ENCODE measurements around the gene RCC1.
"Not testable (repeated sequence)": the region's sequence is repeated elsewhere in the genome, so short reads cannot be mapped to it uniquely, and the experiment has no call there.

Gene RCC1

GRCh38 chr1:28548318-28548717, 42.5 kb downstream of the RCC1 start:
- H3K4me1 ChIP-seq (ENCODE audit: control insufficient read depth, insufficient read depth, low read length, poor library complexity, severe bottlenecking), result peaks cover 4% of the 10 kb centered on the region
- no peak overlapping the region for H3K4me3 ChIP-seq (ENCODE audit: extremely low read depth, insufficient read depth, low read length, poor library complexity, severe bottlenecking)
- WGBS, 2 experiments (ENCODE audit: insufficient coverage in 2 of 2), result 100% methylated on average over 3 of the region's 3 CpGs; no CpG with 5 or more reads in 1 of the 2 experiments
- H3K27ac ChIP-seq (ENCODE audit: low read depth, low read length, severe bottlenecking), result no peak overlapping the region
- H3K9me3 ChIP-seq (ENCODE audit: control insufficient read depth, low read length), result no peaks in the 10 kb centered on the region
- H3K36me3 ChIP-seq (ENCODE audit: control insufficient read depth, insufficient read depth, low read length), result no peaks in the 10 kb centered on the region

GRCh38 chr1:28551381-28551780, 45.5 kb downstream of the RCC1 start:
- WGBS, 2 experiments (ENCODE audit: insufficient coverage in 2 of 2), result 98 to 100% methylated on average over 1 to 6 of the region's 6 CpGs
- no peak overlapping the region for H3K27ac ChIP-seq (ENCODE audit: low read depth, low read length, severe bottlenecking)

GRCh38 chr1:28552758-28553663, 47.2 kb downstream of the RCC1 start, which contains the start of gene TRNAU1AP:
TSS of gene TRNAU1AP (plus strand) at chr1:28553085. CDS start at chr1:28553111, 26 bp downstream.
- H3K36me3 ChIP-seq (ENCODE audit: control insufficient read depth, insufficient read depth, low read length), result peaks cover 22% of the 10 kb centered on the region
- 0% methylated on average over 54 to 60 of the region's 63 CpGs for WGBS, 2 experiments (ENCODE audit: insufficient coverage in 2 of 2)
- H3K4me1 ChIP-seq (ENCODE audit: control insufficient read depth, insufficient read depth, low read length, poor library complexity, severe bottlenecking), result peaks cover 4% of the 10 kb centered on the region
- no peaks in the 10 kb centered on the region for H3K9me3 ChIP-seq (ENCODE audit: control insufficient read depth, low read length)
- no peak within 1 kb of the TSS for H3K27ac ChIP-seq (ENCODE audit: low read depth, low read length, severe bottlenecking)
- peak within 1 kb of the TSS; percentile 77 for H3K4me3 ChIP-seq (ENCODE audit: extremely low read depth, insufficient read depth, low read length, poor library complexity, severe bottlenecking)

More at GRCh38 chr1:28551381-28551780, 45.5 kb downstream of the RCC1 start:
- Histone ChIP-seq H3K4me3 (ENCODE audit: extremely low read depth, insufficient read depth, low read length, poor library complexity, severe bottlenecking) (no peak overlapping the region), H3K4me1 (ENCODE audit: control insufficient read depth, insufficient read depth, low read length, poor library complexity, severe bottlenecking) (peaks cover 4% of the 10 kb centered on the region), H3K36me3 (ENCODE audit: control insufficient read depth, insufficient read depth, low read length) (peaks cover 12% of the 10 kb centered on the region), H3K9me3 (ENCODE audit: control insufficient read depth, low read length) (no peaks in the 10 kb centered on the region)

- Histone ChIP-seq H3K9me3 (ENCODE audit: control insufficient read depth, low read length) (no peaks in the 10 kb centered on the region), H3K27ac (ENCODE audit: low read depth, low read length, severe bottlenecking) (no peak overlapping the region), H3K4me3 (ENCODE audit: extremely low read depth, insufficient read depth, low read length, poor library complexity, severe bottlenecking) (no peak overlapping the region), H3K36me3 (ENCODE audit: control insufficient read depth, insufficient read depth, low read length) (peaks cover 84% of the 10 kb centered on the region), H3K4me1 (ENCODE audit: control insufficient read depth, insufficient read depth, low read length, poor library complexity, severe bottlenecking) (no peaks in the 10 kb centered on the region)
- 100% methylated on average over 1 of the region's 3 CpGs for WGBS, 2 experiments (ENCODE audit: insufficient coverage in 2 of 2)
Observed at GRCh38 chr1:28560886-28561285, 55.0 kb downstream of the RCC1 start.

DNA sequence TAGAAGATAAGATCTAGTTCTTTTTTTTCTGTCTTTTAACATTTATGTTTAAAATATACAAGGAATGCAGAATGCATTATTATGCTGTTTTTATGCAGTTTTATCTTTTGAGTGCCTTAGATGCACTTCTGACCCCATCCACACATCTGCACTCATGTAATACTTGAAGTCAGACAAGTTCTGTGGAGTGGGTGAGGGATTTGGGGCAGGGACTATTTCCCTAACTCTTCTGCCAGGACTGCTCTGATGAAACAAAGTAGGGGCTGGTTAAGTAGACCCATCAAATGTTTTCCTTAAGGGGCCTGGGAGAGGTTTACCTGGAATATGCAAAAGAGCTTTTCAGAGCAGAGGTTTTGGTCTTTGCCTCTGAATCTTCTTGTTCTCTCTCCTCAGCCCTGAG, 58.5 kb downstream of the RCC1 start:
- Histone ChIP-seq H3K27ac (ENCODE audit: low read depth, low read length, severe bottlenecking) (no peak overlapping the region), H3K4me1 (ENCODE audit: control insufficient read depth, insufficient read depth, low read length, poor library complexity, severe bottlenecking) (no peaks in the 10 kb centered on the region), H3K36me3 (ENCODE audit: control insufficient read depth, insufficient read depth, low read length) (peaks cover 84% of the 10 kb centered on the region), H3K4me3 (ENCODE audit: extremely low read depth, insufficient read depth, low read length, poor library complexity, severe bottlenecking) (no peak overlapping the region), H3K9me3 (ENCODE audit: control insufficient read depth, low read length) (no peaks in the 10 kb centered on the region)

DNA sequence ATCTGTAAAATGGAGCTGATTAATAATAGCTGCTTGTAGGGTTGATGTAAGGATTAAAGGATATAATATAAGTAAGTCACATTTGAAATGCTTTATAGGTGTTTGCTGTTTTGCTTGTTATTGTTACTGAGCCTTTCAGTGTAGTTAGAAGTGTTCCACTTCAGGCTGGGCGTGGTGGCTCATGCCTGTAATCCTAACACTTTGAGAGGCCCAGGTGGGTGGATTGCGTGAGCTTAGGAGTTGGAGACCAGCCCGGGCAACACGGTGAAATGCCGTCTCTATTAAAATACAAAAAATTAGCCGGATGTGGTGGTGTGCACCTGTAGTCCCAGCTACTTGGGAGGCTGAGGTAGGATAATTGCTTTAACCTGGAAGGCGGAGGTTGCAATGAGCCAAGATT, 59.2 kb downstream of the RCC1 start:
- no peak overlapping the region for H3K27ac ChIP-seq (ENCODE audit: low read depth, low read length, severe bottlenecking)
- H3K4me1 ChIP-seq (ENCODE audit: control insufficient read depth, insufficient read depth, low read length, poor library complexity, severe bottlenecking), result no peaks in the 10 kb centered on the region
- peaks cover 79% of the 10 kb centered on the region for H3K36me3 ChIP-seq (ENCODE audit: control insufficient read depth, insufficient read depth, low read length)
- H3K4me3 ChIP-seq (ENCODE audit: extremely low read depth, insufficient read depth, low read length, poor library complexity, severe bottlenecking), result no peak overlapping the region
- no peaks in the 10 kb centered on the region for H3K9me3 ChIP-seq (ENCODE audit: control insufficient read depth, low read length)
- WGBS, 2 experiments (ENCODE audit: insufficient coverage in 2 of 2), result 96 to 98% methylated on average over 7 of the region's 7 CpGs

DNA sequence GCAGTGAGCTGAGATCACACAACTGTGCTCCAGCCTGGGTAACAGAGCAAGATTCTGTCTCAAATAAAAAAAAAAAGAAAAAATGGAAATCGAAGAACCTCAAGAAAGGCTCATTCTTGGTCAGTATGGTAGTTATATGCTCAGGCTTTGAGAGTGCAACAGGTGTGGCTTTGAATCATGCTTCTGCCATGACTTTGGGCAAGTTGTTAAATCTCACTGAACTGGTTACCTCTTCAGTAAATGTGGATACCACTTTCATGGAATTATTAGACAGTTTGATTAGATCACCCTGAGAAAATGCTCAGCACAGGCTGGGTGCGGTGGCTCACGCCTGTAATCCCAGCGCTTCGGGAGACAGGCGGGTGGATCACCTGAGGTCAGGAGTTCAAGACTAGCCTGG, 59.9 kb downstream of the RCC1 start:
- Histone ChIP-seq H3K27ac (ENCODE audit: low read depth, low read length, severe bottlenecking) (no peak overlapping the region), H3K9me3 (ENCODE audit: control insufficient read depth, low read length) (no peaks in the 10 kb centered on the region), H3K4me1 (ENCODE audit: control insufficient read depth, insufficient read depth, low read length, poor library complexity, severe bottlenecking) (no peaks in the 10 kb centered on the region), H3K4me3 (ENCODE audit: extremely low read depth, insufficient read depth, low read length, poor library complexity, severe bottlenecking) (no peak overlapping the region), H3K36me3 (ENCODE audit: control insufficient read depth, insufficient read depth, low read length) (peaks cover 77% of the 10 kb centered on the region)
- WGBS, 2 experiments (ENCODE audit: insufficient coverage in 2 of 2), result 92 to 93% methylated on average over 6 of the region's 6 CpGs

DNA sequence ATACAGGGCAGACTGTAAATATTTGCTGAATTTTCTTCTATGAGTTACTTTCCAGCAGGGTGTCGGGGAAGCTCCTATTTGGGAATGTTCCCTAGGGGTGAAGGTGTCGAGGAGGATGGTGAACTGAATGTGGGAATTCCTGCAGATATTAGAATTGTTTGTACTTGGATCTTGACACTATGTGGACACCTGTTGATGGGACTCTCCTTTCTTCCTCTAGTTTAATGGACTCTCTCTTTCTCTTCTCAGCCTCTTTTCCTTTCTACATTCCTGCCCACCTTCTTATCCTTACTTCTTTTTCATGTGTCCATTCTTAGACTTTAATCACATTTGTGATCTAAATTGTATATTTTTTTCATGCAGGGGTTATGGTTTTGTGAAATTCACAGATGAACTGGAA, 61.1 kb downstream of the RCC1 start:
- Histone ChIP-seq H3K9me3 (ENCODE audit: control insufficient read depth, low read length) (no peaks in the 10 kb centered on the region), H3K27ac (ENCODE audit: low read depth, low read length, severe bottlenecking) (no peak overlapping the region), H3K4me1 (ENCODE audit: control insufficient read depth, insufficient read depth, low read length, poor library complexity, severe bottlenecking) (no peaks in the 10 kb centered on the region), H3K36me3 (ENCODE audit: control insufficient read depth, insufficient read depth, low read length) (peaks cover 77% of the 10 kb centered on the region), H3K4me3 (ENCODE audit: extremely low read depth, insufficient read depth, low read length, poor library complexity, severe bottlenecking) (no peak overlapping the region)
- 100% methylated on average over 1 of the region's 2 CpGs; no CpG with 5 or more reads in 1 of the 2 experiments for WGBS, 2 experiments (ENCODE audit: insufficient coverage in 2 of 2)

DNA sequence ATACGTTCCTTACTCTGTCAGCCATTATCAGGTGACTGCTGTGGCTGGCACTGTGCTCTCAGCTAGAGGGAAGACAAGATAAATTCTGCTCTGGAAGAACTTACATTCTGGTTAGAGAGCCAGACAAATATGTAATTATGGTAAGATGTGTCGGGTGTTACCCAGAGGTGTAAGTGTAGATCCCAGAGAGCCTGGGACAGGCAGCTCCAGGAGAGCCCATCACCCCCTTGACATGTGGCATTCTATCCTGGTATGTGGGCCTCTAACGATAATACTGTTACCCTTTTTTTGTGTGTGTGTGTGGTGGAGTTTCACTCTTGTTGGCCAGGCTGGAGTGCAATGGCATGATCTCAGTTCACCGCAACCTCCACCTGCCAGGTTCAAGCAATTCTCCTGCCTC, 66.1 kb downstream of the RCC1 start:
- H3K9me3 ChIP-seq (ENCODE audit: control insufficient read depth, low read length), result no peaks in the 10 kb centered on the region
- WGBS, 2 experiments (ENCODE audit: insufficient coverage in 2 of 2), result 87 to 97% methylated on average over 3 of the region's 4 CpGs
- H3K36me3 ChIP-seq (ENCODE audit: control insufficient read depth, insufficient read depth, low read length), result peaks cover 64% of the 10 kb centered on the region
- H3K27ac ChIP-seq (ENCODE audit: low read depth, low read length, severe bottlenecking), result no peak overlapping the region
- no peaks in the 10 kb centered on the region for H3K4me1 ChIP-seq (ENCODE audit: control insufficient read depth, insufficient read depth, low read length, poor library complexity, severe bottlenecking)
- no peak overlapping the region for H3K4me3 ChIP-seq (ENCODE audit: extremely low read depth, insufficient read depth, low read length, poor library complexity, severe bottlenecking)

DNA sequence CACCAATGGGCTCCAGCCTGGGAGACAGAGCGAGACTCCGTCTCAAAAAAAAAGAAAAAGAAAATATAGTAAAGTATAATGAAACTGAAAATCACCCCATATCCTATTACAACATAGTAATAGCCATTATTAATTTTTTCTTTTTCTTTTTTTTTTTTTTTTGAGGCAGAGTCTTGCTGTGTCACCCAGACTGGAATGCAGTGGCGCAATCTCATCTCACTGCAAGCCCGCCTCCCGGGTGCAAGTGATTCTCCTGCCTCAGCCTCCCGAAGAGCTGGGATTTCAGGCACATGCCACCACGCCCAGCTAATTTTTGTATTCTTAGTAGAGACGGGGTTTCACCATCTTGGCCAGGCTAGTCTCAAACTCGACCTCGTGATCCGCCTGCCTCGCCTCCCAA, 67.0 kb downstream of the RCC1 start:
- WGBS, 2 experiments (ENCODE audit: insufficient coverage in 2 of 2), result 92 to 100% methylated on average over 6 to 9 of the region's 12 CpGs
- H3K4me3 ChIP-seq (ENCODE audit: extremely low read depth, insufficient read depth, low read length, poor library complexity, severe bottlenecking), result not testable (repeated sequence)

GRCh38 chr1:28573564-28573963, 67.7 kb downstream of the RCC1 start:
- Histone ChIP-seq H3K36me3 (ENCODE audit: control insufficient read depth, insufficient read depth, low read length) (peaks cover 64% of the 10 kb centered on the region), H3K27ac (ENCODE audit: low read depth, low read length, severe bottlenecking) (no peak overlapping the region), H3K4me1 (ENCODE audit: control insufficient read depth, insufficient read depth, low read length, poor library complexity, severe bottlenecking) (no peaks in the 10 kb centered on the region), H3K4me3 (ENCODE audit: extremely low read depth, insufficient read depth, low read length, poor library complexity, severe bottlenecking) (no peak overlapping the region), H3K9me3 (ENCODE audit: control insufficient read depth, low read length) (no peaks in the 10 kb centered on the region)
- WGBS, 2 experiments (ENCODE audit: insufficient coverage in 2 of 2), result 97% methylated on average over 10 to 11 of the region's 11 CpGs

More for the DNA sequence above, 67.0 kb downstream of the RCC1 start:
- H3K9me3 ChIP-seq (ENCODE audit: control insufficient read depth, low read length); H3K27ac ChIP-seq (ENCODE audit: low read depth, low read length, severe bottlenecking); H3K4me1 ChIP-seq (ENCODE audit: control insufficient read depth, insufficient read depth, low read length, poor library complexity, severe bottlenecking): not testable (repeated sequence)
- peaks cover 64% of the 10 kb centered on the region for H3K36me3 ChIP-seq (ENCODE audit: control insufficient read depth, insufficient read depth, low read length)
